Smooth muscle cell (in vitro differentiated cells): Measurements from ENCODE around the gene UBIAD1. TPM values are rescaled to one million over a fixed set of nuclear protein-coding genes. Genes with fewer than 3 reads are reported as not detected.

ENCODE experiments used
- DNase-seq: peaks from one replicate; lab custom pipeline; 2025; ENCODE audit not compliant: unreplicated experiment; lab: John Stamatoyannopoulos, UW
- H2AFZ ChIP-seq: fragments of 200-600 bp; sonication (generic); 2 replicates; pipeline ENCODE4 v1.6.0; 2016; ENCODE audit warnings: antibody characterized with exemption, low read depth, mild to moderate bottlenecking
- H3F3A ChIP-seq: fragments of 200-600 bp; sonication (generic); 2 replicates; pipeline ENCODE4 v1.6.0; 2017; ENCODE audit warnings: antibody characterized with exemption, low read depth
- H3K27ac ChIP-seq: fragments of 200-600 bp; sonication (generic); 2 replicates; pipeline ENCODE4 v1.5.1; 2016; ENCODE audit warnings: low read depth, mild to moderate bottlenecking
- H3K27me3 ChIP-seq: fragments of 200-600 bp; sonication (generic); 2 replicates; pipeline ENCODE4 v1.6.1; 2016; ENCODE audit warnings: low read depth, mild to moderate bottlenecking
- H3K36me3 ChIP-seq: fragments of 200-600 bp; sonication (generic); 2 replicates; pipeline ENCODE4 v1.5.1; 2016; ENCODE audit warnings: low read depth
- H3K4me1 ChIP-seq: fragments of 200-600 bp; sonication (generic); 2 replicates; pipeline ENCODE4 v1.5.1; 2016; ENCODE audit warnings: low read depth
- H3K4me2 ChIP-seq: fragments of 200-600 bp; sonication (generic); 2 replicates; pipeline ENCODE4 v1.6.0; 2016; ENCODE audit warnings: mild to moderate bottlenecking
- H3K4me3 ChIP-seq: fragments of 200-600 bp; sonication (generic); 2 replicates; pipeline ENCODE4 v1.5.1; 2016; ENCODE audit warnings: mild to moderate bottlenecking
- H3K79me2 ChIP-seq: fragments of 200-600 bp; sonication (generic); 2 replicates; pipeline ENCODE4 v1.6.0; 2016; ENCODE audit warnings: low read depth, mild to moderate bottlenecking
- H3K9ac ChIP-seq: fragments of 200-600 bp; sonication (generic); 2 replicates; pipeline ENCODE4 v1.6.0; 2016; ENCODE audit warnings: low read depth
- H3K9me3 ChIP-seq: fragments of 200-600 bp; sonication (generic); replicated peaks from 2 replicates; pipeline ENCODE4 v1.5.1; 2016; ENCODE audit warnings: low read depth
- H4K20me1 ChIP-seq: fragments of 200-600 bp; sonication (generic); 2 replicates; pipeline ENCODE4 v1.6.0; 2016; ENCODE audit warnings: low read depth
- CTCF ChIP-seq: fragments of 200-600 bp; sonication (generic); IDR thresholded peaks from 2 replicates; pipeline ENCODE4 v1.5.1; 2017; ENCODE audit warnings: borderline replicate concordance, mild to moderate bottlenecking, antibody characterized with exemption; ENCODE audit not compliant: insufficient read depth, poor library complexity, severe bottlenecking
- WGBS: methylation state at CpG from one replicate; pipeline ENCODE4 v1.1.7; 2016; ENCODE audit warnings: low lambda C conversion rate; 5-methylcytosine and 5-hydroxymethylcytosine counted together
- polyA plus RNA-seq: library from polyadenylated mRNA; unstranded; fragments of >200 nt; fragmentation: Nextera tagmentation; extraction: Ambion mirVana; gene quantifications from 2 replicates; pipeline ENCODE4 v1.2.1, GENCODE V29; 2016
- total RNA-seq: library from RNA; depleted of rRNA; stranded (reverse); fragments of >200 nt; gene quantifications from 2 replicates; pipeline ENCODE4 v1.2.3, GENCODE V29; 2014

The UBIAD1 gene
- total and polyA plus RNA-seq, 2 experiments from 2014 or later: 5.8 to 7.9 TPM

GRCh38 chr1:11289064-11289463, 16.1 kb downstream of the UBIAD1 start:
- H3K27ac ChIP-seq: no peak overlapping the region
- no peak for DNase-seq
- H2AFZ ChIP-seq: no peak overlapping the region
- no peak overlapping the region for H3K9ac ChIP-seq
- H3K9me3 ChIP-seq: no peaks in the 10 kb centered on the region
- TF ChIP-seq CTCF: no peak
- no peaks in the 10 kb centered on the region for H4K20me1 ChIP-seq
- peaks cover 17% of the 10 kb centered on the region for H3K4me1 ChIP-seq
- H3K27me3 ChIP-seq: no peaks in the 10 kb centered on the region
- H3K79me2 ChIP-seq: no peaks in the 10 kb centered on the region
- no peaks in the 10 kb centered on the region for H3F3A ChIP-seq
- 88% methylated on average over 5 of the region's 5 CpGs for WGBS
- no peaks in the 10 kb centered on the region for H3K36me3 ChIP-seq
- no peak overlapping the region for H3K4me3 ChIP-seq
- H3K4me2 ChIP-seq: no peak overlapping the region

- no peak for TF ChIP-seq CTCF
- no peaks in the 10 kb centered on the region for H3F3A ChIP-seq
- WGBS: 93% methylated on average over 2 of the region's 2 CpGs
These were observed 18.1 kb downstream of the UBIAD1 start for GRCh38 chr1:11291049-11291448.

DNA sequence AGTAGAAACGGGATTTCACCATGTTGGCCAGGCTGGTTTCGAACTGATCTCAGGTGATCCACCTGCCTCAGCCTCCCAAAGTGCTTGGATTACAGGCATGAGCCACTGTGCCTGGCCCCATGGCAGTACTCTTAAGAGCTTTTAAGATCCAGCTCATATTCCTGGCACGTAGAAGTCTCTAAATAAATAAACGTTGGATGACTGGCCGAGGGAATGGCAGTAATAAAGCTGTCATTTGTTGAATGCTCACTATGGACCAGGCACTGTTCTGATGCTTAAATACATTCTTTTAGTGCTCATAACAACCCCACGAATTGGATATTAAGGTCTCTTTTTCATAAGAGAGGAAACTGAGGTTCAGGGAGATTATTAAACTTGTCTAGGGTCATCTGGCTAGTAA, 20.9 kb downstream of the UBIAD1 start:
- Histone ChIP-seq H3K36me3 (no peaks in the 10 kb centered on the region), H3K4me3 (no peak overlapping the region), H4K20me1 (no peaks in the 10 kb centered on the region), H2AFZ (no peak overlapping the region), H3K27ac (no peak overlapping the region), H3K4me1 (no peaks in the 10 kb centered on the region), H3K9ac (no peak overlapping the region), H3F3A (no peaks in the 10 kb centered on the region), H3K79me2 (no peaks in the 10 kb centered on the region), H3K9me3 (no peaks in the 10 kb centered on the region), H3K4me2 (no peak overlapping the region), H3K27me3 (no peaks in the 10 kb centered on the region)
- 90% methylated on average over 6 of the region's 6 CpGs for WGBS
- no peak for DNase-seq
- no peak for TF ChIP-seq CTCF

More at GRCh38 chr1:11291049-11291448, 18.1 kb downstream of the UBIAD1 start:
- Histone ChIP-seq H3K4me3 (no peak overlapping the region), H3K27ac (no peak overlapping the region), H3K27me3 (no peaks in the 10 kb centered on the region), H3K9ac (no peak overlapping the region), H3K9me3 (no peaks in the 10 kb centered on the region), H3K36me3 (no peaks in the 10 kb centered on the region), H3K79me2 (no peaks in the 10 kb centered on the region), H3K4me1 (peaks cover 10% of the 10 kb centered on the region), H3K4me2 (no peak overlapping the region), H2AFZ (no peak overlapping the region), H4K20me1 (no peaks in the 10 kb centered on the region)
- DNase-seq: no peak

- no peaks in the 10 kb centered on the region for H3K36me3 ChIP-seq
- H2AFZ ChIP-seq: no peak overlapping the region
- H3K9me3 ChIP-seq: no peaks in the 10 kb centered on the region
- no peaks in the 10 kb centered on the region for H3F3A ChIP-seq
- DNase-seq: no peak
- H3K27ac ChIP-seq: no peak overlapping the region
- no peak overlapping the region for H3K9ac ChIP-seq
- no peaks in the 10 kb centered on the region for H4K20me1 ChIP-seq
- no peaks in the 10 kb centered on the region for H3K27me3 ChIP-seq
- H3K4me3 ChIP-seq: no peak overlapping the region
- H3K79me2 ChIP-seq: no peaks in the 10 kb centered on the region
- TF ChIP-seq CTCF: no peak
- H3K4me1 ChIP-seq: no peaks in the 10 kb centered on the region
- WGBS: 95% methylated on average over 8 of the region's 8 CpGs
- no peak overlapping the region for H3K4me2 ChIP-seq
These were observed 22.0 kb downstream of the UBIAD1 start for GRCh38 chr1:11294951-11295350.
